Cerebellar nuclear complex (tissue), 1 donor: Measurements from ENCODE around the gene CEP152.
"Not testable (repeated sequence)": the region's sequence is repeated elsewhere in the genome, so short reads cannot be mapped to it uniquely, and the experiment has no call there.

Experiments used
- DNase-seq, 2 experiments: peaks; one replicate each; lab custom pipeline; 2025; lab: John Stamatoyannopoulos, UW

Gene CEP152

GRCh38 chr15:48805591-48805990, 5.3 kb downstream of the CEP152 start:
- no peak for DNase-seq

GRCh38 chr15:48803877-48804276, 7.0 kb downstream of the CEP152 start:
- DNase-seq, result no peak

DNA sequence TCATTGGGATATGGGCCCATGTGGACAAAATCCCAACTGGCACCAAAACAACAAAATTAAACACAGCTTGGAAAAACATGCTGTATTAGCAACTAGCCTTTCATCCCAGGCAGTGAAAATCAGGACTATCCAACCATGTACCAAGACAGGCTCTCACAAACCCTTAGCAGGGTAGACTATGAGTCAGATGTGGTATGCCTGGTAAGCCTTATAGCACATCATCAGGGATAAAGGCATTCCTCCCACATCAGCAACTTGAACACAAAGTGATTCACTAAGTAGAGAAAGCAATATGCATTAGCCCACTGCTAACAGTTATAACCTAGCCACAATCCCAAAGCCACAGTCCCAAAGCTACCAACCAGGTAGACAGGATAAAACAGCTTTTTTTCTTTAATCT, 8.0 kb downstream of the CEP152 start:
- DNase-seq, result no peak

DNA sequence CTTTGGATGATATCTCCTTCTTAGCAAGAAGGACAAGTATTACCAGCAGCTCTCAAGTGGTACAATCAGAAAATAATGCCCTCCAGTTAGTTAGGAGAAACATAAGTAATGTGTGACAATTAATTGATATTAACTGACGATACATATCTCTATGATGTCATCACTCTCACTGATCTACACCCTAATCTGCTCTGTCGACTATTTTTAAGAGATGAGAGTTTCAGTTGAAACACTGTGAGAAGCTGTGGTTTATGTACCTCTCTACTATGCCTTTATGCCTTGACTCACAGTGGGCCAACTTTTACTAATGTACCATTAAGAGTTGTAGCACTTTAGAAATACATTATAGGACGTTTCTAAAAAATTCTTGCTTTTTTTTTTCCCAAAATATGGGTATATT, 8.6 kb downstream of the CEP152 start:
- DNase-seq, result no peak

DNA sequence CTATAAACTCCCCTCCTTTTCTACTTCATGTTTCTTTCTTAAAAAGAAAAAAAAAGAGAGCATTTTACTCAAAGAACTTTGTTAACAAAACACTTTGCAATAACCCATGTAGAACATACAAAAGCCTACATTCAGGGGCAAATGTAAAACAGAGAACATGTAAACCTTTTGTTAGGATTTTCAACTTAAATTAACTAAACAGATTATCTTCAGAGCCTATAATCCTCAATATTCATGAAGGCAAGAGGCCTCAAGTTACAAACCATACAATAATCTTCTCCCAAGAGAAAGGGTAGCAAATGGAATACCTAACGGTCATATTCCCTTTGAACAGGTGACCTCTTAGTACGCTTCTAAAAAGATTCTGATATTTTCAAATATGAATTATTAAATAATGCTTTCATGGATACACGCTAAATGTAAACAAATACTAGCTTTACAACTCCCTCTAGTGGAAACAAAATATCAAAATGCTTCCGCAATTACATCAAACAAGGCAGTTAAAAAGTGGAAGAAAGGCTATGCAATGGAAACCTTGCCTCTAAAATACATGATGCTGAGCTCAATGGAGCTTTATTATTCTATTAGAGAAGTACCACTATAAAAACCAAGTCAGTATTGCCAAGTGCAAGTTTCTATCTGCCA, 9.9 kb downstream of the CEP152 start:
- DNase-seq, result no peak

DNA sequence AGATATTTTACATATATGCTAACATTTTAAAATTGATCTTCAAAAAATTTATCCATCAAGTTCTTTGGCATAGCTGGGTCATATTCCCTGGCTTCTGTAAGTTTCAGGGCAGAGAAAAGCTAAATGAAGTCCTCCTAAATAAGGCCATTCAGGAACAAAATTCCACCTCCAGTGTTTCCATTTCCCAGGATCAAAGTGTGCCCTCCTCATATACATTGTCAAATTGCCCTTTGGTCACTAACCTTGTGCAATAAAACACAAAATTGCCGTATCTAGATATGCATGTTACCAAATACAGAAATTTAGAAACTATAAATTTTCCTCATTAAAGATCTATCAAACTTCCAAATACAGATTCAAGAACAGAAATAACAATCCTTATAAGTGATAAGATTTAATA, 10.6 kb downstream of the CEP152 start:
- no peak for DNase-seq

DNA sequence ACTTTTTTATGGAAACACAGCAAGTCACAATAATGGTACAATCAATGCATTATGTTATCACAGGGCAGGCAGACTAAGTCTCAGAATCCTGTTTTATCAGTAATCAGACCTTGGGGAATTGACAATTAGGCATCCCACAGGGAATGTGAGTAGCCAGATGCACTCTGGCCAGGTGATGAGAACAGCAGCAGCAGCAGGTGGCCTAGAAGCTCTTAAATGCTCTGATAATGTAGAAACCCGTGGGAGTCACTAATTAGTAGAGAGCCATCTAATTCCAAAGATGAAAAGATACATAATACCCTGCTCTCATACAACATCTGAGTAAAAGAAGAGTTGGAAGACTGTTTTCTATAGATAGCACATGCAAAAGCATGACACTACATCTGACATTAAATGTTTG, 12.6 kb downstream of the CEP152 start:
- no peak for DNase-seq

- no peak for DNase-seq
Measured at GRCh38 chr15:48796930-48797329, 13.9 kb downstream of the CEP152 start.

DNA sequence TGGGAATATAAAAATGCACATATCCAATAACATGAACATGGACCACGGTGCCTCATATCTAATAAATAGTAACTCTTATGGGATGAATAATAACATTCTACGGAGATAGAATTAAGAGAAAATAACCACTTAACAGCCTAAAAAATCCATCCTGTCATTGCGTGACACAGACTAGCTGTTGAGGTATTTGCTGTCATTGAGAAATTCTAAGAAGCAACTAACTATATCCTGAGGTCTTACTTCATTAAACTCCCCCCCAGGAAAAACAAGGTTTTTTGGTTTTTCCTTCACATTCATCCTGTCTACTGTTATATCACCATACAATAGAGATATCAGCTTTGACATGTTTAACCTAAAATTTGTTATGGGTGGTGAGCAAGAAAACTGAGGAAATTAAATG, 14.3 kb downstream of the CEP152 start:
- no peak for DNase-seq

GRCh38 chr15:48795901-48796300, 15.0 kb downstream of the CEP152 start:
- no peak for DNase-seq

- no peak for DNase-seq
Measured at GRCh38 chr15:48794697-48795134, 16.2 kb downstream of the CEP152 start.

DNA sequence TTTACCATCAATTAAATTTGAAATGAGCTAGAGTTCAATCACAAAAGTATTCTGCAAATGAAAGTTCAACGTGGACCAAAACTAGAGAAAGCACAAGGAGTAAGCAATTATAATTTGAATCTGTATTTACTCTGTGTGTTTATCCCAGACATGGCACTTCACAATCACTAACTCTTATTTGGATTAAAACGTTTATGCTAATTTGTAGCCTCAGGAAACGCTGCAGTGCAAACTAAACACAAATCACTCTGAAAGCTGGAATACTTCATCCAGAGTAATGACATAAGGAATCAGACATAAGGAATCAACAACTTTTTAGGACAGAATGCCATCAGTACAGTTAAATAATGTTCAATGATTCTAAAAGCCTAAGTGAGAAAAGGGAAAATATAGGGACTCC, 18.5 kb downstream of the CEP152 start:
- DNase-seq, result no peak

DNA sequence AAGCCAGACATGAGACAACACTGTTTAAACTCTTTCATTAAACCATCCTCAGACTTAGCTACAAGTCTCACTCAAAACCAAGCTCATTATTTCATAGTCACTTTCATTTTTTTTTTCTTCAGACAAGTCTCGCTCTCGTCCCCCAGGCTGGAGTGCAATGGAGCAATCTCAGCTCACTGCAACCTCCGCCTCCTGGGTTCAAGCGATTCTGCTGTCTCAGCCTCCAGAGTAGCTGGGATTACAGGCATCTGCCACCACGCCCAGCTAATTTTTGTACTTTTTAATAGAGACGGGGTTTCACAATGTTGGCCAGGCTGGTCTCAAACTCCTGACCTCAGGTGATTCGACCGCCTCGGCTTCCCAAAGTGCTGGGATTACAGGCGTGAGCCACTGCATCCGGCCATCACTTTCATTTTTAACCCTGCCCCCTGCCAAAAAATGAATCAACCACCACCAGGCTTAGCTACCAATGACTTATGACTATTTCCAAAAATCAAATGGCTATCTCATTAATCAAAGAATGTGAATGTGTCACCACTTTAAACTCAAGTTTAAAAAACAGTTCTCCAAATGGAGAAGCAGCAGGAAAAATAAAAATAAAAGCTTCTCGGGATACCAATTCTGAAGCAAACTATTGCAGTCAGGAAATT, 20.3 kb downstream of the CEP152 start:
- DNase-seq, result not testable (repeated sequence)

DNA sequence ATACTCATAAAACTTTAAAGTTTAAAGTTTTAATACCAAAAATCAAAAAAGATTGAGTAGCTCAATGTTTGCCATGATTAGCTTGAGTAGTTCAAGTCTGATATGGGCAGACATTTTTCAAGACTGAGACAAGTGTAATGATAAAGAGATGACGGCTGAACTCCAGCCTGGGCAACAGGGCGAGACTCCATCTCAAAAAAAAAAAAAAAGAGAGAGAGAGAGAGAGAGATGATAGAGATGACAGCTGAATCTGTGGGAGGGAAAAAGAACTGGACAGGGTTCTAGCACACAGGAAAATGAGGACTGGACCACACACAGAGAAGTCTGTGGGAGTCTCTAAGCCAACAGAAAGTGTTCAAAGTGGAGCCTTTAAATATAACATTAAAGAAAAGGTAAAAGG, 25.2 kb downstream of the CEP152 start:
- DNase-seq, result no peak

DNA sequence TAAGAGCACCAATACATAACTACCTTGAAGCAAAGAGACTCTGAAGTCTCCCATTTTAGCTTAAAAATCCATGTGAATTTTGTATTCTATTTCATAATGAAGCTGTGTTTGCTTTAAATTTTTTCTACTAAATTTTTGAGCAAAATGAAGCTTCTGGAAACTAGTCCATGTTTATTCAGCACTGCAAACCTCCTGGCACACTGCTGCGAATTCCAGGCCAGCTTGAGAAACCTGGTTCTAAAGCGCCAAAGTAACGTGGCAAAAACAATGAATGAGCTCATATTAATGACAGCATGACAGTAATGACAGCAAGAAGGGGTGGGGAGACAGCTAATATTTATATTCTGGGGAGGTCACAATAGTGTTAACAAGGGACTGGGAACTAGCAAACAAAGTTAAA, 25.7 kb downstream of the CEP152 start:
- DNase-seq, result no peak

- no peak for DNase-seq
Measured at GRCh38 chr15:48784756-48785155, 26.1 kb downstream of the CEP152 start.

GRCh38 chr15:48782911-48783310, 28.0 kb downstream of the CEP152 start:
- no peak for DNase-seq

DNA sequence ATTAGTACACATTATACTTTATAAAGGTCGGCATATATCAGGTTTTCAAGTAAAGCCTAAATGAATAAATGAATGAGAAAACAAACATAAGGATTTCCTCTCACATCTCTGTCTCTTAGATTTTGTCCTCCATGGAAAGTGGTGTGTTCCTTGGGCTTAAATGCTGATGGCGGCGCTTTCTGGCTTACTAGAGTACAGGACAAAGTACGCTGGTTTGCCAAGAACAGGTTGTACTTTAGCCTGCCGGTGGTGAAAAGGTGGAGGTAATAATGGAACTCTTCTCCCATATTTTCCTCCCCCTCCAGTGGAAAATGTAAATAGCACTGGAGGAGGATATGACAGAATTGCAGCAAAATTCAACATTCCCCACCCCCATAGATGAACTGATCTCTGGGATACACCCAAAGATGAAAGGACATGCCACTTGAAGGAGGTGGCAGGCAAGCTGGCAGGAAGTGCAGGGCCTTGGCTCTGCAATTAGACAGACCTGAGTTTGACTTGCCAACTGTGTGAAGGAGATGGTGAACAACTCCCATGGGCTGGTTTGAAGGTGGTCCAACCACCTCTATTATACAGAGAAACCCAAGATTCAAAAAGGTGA, 29.3 kb downstream of the CEP152 start:
- no peak for DNase-seq

DNA sequence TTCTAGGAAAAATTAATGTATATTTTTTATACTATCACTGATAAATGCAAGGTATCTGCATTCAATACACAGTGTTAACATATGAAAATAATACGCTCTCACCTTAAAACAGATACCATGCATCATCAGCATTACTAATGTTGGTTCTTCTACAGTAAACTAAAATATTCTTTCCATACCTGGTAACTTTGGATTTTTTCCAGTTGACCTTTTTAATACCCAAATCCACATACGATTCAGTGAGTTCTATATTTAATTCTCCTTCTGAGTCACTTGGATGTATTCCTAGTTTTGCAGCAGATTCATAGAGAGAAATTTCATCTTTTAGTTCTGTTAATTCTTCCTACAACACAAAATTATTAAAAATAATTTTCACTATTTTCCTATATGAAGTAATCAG, 29.9 kb downstream of the CEP152 start:
- no peak for DNase-seq

DNA sequence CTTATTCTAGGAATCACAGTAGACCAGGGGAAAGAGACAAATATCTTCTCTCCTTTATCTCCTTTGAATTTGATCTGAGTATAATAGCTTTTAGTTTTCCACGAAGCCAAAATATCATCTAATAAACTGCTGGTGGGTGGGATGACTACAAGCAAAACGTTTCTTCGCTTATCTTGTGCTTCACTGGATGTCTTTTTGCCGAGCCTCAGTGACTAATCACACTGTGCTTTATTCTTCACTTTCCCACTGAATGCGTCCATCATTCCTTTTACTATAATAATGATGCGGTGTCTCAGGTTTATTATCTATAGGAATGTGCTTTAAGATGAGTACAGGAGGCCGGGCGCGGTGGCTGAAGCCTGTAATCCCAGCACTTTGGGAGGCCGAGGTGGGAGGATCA, 32.5 kb downstream of the CEP152 start:
- no peak for DNase-seq

GRCh38 chr15:48777645-48778330, 33.1 kb downstream of the CEP152 start:
- DNase-seq, result no peak

GRCh38 chr15:48775546-48775945, 35.3 kb downstream of the CEP152 start:
- no peak for DNase-seq

GRCh38 chr15:48774484-48774883, 36.4 kb downstream of the CEP152 start:
- no peak for DNase-seq
